ENCODE data around the gene RETREG3.

- no peak; the same call in 1 of the 2 replicates for TF ChIP-seq POLR2A (IDR thresholded peaks at IDR 0.05; ENCODE audit: low read depth, low read length)
- TF ChIP-seq POLR2AphosphoS5 (IDR thresholded peaks at IDR 0.05; ENCODE audit: low read depth, low read length): no peak
- TF ChIP-seq TAF1 (IDR thresholded peaks at IDR 0.05; ENCODE audit: borderline replicate concordance, low read depth, low read length): no peak
These were observed 8.8 kb upstream of the RETREG3 start for GRCh38 chr17:42617956-42618431.
